Peyer's patch (tissue), 4 donors: ENCODE results near the gene RAPGEF1. TPM values are rescaled to one million over a fixed set of nuclear protein-coding genes. Genes with fewer than 3 reads are reported as not detected.

Experiments used
- DNase-seq, 3 donors: peaks; one replicate each; pipeline ENCODE4 v3.0.0-alpha.2; 2017 to 2019
- H3K27ac ChIP-seq, 4 donors: fragments of 200-600 bp; sonication (generic); one replicate each; pipeline ENCODE4 v1.5.1; 2016 to 2019
- H3K27me3 ChIP-seq, 2 donors: fragments of 200-600 bp; sonication (generic); one replicate each; pipeline ENCODE4 v1.5.1; 2019
- H3K36me3 ChIP-seq, 3 donors: fragments of 200-600 bp; sonication (generic); one replicate each; pipeline ENCODE4 v1.5.1; 2016 to 2019
- H3K4me1 ChIP-seq, 4 donors: fragments of 200-600 bp; sonication (generic); one replicate each; pipeline ENCODE4 v1.5.1; 2016 to 2019
- H3K4me3 ChIP-seq, 4 donors: fragments of 200-600 bp; sonication (generic); 1 replicate in 3 of 4; 2 replicates in 1 of 4; pipeline ENCODE4 v1.5.1; 2016 to 2019; ENCODE audit warnings: mild to moderate bottlenecking in 1 of 4
- H3K9me3 ChIP-seq, 4 donors: fragments of 200-600 bp; sonication (generic); one replicate each; pipeline ENCODE4 v1.5.1; 2016 to 2019; ENCODE audit warnings: mild to moderate bottlenecking in 1 of 4
- POLR2A ChIP-seq, 2 donors: fragments of 450-650 bp; IDR thresholded peaks; one replicate each; pipeline ENCODE4 v1.5.1; 2017; ENCODE audit warnings: antibody characterized with exemption in 2 of 2, mild to moderate bottlenecking in 2 of 2, moderate library complexity in 2 of 2
- total RNA-seq, 4 donors: library from RNA; depleted of rRNA; stranded (reverse); fragments of >200 nt; gene quantifications; one replicate each; pipeline ENCODE4 v1.1.0, GENCODE V29; 2016
- TF ChIP-seq, protein P1 (sequence below), 6 experiments: fragments of 450-650 bp in 4 of 6; fragments of 200-600 bp in 2 of 6; sonication (generic) in 1 of 6; IDR thresholded peaks; one replicate each; pipeline ENCODE4 v1.5.1; 2017 to 2019; ENCODE audit warnings: antibody characterized with exemption in 6 of 6, mild to moderate bottlenecking in 3 of 6, moderate library complexity in 1 of 6

RAPGEF1 gene
- total RNA-seq, 4 donors from 2014 or later: 51.7 to 182 (median 70.7) TPM

- Histone ChIP-seq H3K4me3 (peak overlapping the region; percentile 58 to 92 (median 76)), H3K27me3 (no peaks in the 10 kb centered on the region), H3K4me1 (peaks cover 14 to 48% (median 37%) of the 10 kb centered on the region in 4 donors), H3K9me3 (no peaks in the 10 kb centered on the region), H3K36me3 (no peaks in the 10 kb centered on the region), H3K27ac (peak overlapping the region; percentile 83 to 98 (median 88))
- no peak for TF ChIP-seq POLR2A (IDR thresholded peaks at IDR 0.05)
- TF ChIP-seq, protein P1, sequence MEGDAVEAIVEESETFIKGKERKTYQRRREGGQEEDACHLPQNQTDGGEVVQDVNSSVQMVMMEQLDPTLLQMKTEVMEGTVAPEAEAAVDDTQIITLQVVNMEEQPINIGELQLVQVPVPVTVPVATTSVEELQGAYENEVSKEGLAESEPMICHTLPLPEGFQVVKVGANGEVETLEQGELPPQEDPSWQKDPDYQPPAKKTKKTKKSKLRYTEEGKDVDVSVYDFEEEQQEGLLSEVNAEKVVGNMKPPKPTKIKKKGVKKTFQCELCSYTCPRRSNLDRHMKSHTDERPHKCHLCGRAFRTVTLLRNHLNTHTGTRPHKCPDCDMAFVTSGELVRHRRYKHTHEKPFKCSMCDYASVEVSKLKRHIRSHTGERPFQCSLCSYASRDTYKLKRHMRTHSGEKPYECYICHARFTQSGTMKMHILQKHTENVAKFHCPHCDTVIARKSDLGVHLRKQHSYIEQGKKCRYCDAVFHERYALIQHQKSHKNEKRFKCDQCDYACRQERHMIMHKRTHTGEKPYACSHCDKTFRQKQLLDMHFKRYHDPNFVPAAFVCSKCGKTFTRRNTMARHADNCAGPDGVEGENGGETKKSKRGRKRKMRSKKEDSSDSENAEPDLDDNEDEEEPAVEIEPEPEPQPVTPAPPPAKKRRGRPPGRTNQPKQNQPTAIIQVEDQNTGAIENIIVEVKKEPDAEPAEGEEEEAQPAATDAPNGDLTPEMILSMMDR (IDR thresholded peaks at IDR 0.05): peak in 2 of 6 experiments; percentile 22 to 24
- DNase-seq: peak in 2 of 3 donors; percentile 67 to 77
Observed at GRCh38 chr9:131739133-131739958, 530 bp downstream of the RAPGEF1 start.

- Histone ChIP-seq H3K27me3 (no peaks in the 10 kb centered on the region), H3K27ac (peak overlapping the region; percentile 83 to 98 (median 88)), H3K4me3 (peak overlapping the region; percentile 58 to 92 (median 76)), H3K36me3 (no peaks in the 10 kb centered on the region), H3K4me1 (peaks cover 14 to 53% (median 39%) of the 10 kb centered on the region in 4 donors), H3K9me3 (no peaks in the 10 kb centered on the region)
- DNase-seq: peak in 2 of 3 donors; percentile 73 to 80
- TF ChIP-seq, protein P1 (IDR thresholded peaks at IDR 0.05): peak in 2 of 6 experiments; percentile 15 to 19
- TF ChIP-seq POLR2A (IDR thresholded peaks at IDR 0.05): peak in 1 of 2 donors; percentile 57
Observed at GRCh38 chr9:131738293-131739132, 1.4 kb downstream of the RAPGEF1 start.

GRCh38 chr9:131737426-131737825 is 2.5 kb downstream of the RAPGEF1 start:
- H3K27ac ChIP-seq: peak overlapping the region; percentile 68 to 89 (median 82)
- H3K27me3 ChIP-seq: no peaks in the 10 kb centered on the region
- H3K4me3 ChIP-seq: no peak overlapping the region
- peaks cover 14 to 64% (median 40%) of the 10 kb centered on the region in 4 donors for H3K4me1 ChIP-seq
- TF ChIP-seq, protein P1 (IDR thresholded peaks at IDR 0.05): no peak
- TF ChIP-seq POLR2A (IDR thresholded peaks at IDR 0.05): no peak
- H3K9me3 ChIP-seq: no peaks in the 10 kb centered on the region
- no peak for DNase-seq
- H3K36me3 ChIP-seq: no peaks in the 10 kb centered on the region

GRCh38 chr9:131736431-131736830 is 3.4 kb downstream of the RAPGEF1 start:
- Histone ChIP-seq H3K36me3 (no peaks in the 10 kb centered on the region), H3K27me3 (no peaks in the 10 kb centered on the region), H3K9me3 (no peaks in the 10 kb centered on the region), H3K27ac (peak overlapping the region; percentile 68 to 89 (median 82)), H3K4me3 (no peak overlapping the region), H3K4me1 (peaks cover 14 to 74% (median 50%) of the 10 kb centered on the region in 4 donors)
- peak in 1 of 3 donors; percentile 59 for DNase-seq
- TF ChIP-seq, protein P1 (IDR thresholded peaks at IDR 0.05): no peak
- no peak for TF ChIP-seq POLR2A (IDR thresholded peaks at IDR 0.05)
